ENCODE data around the gene ELP1.

DNA sequence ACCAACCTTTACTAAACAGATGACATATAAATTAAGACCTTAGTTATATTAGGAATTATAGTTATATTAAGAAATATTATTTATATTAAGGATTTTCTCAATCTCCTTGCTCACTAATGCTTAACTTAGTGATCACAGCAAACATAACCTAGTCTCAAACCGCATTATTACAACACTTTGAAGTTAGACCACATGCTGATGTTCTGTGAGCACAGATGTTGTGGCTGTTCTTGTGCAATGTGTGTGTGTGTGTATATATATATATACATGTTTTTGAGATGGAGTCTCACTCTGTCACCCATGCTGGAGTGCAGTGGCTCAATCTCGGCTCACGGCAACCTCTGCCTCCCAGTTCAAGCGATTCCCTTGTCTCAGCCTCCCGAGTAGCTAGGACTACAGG, 20.5 kb downstream of the ELP1 start:
- TF ChIP-seq POLR2AphosphoS5 (IDR thresholded peaks at IDR 0.05; ENCODE audit: borderline replicate concordance, low read depth, low read length) (no peak), EZH2 (IDR thresholded peaks at IDR 0.05) (no peak)
